ENCODE measurements around the gene LRRC40. TPM values are rescaled to one million over a fixed set of nuclear protein-coding genes. Genes with fewer than 3 reads are reported as not detected.

The LRRC40 gene
- polyA plus RNA-seq, 1 donor (not counting 4 experiments of a cell fraction or from before 2014, with no cell fraction given) = 28.5 TPM

- FAIRE-seq = no peak
- H3K27me3 ChIP-seq (ENCODE audit: control insufficient read depth, extremely low read depth, insufficient read depth, low read length) = no peaks in the 10 kb centered on the region
- H2AFZ ChIP-seq (ENCODE audit: control insufficient read depth, low read length) = no peak overlapping the region
- no peaks in the 10 kb centered on the region for H4K20me1 ChIP-seq (ENCODE audit: control insufficient read depth, extremely low read depth, insufficient read depth, low read length)
- no peaks in the 10 kb centered on the region for H3K9me3 ChIP-seq (ENCODE audit: control insufficient read depth, low read depth, low read length)
- no peak overlapping the region for H3K4me3 ChIP-seq (ENCODE audit: control insufficient read depth in 2 of 3, extremely low read depth in 1 of 3, insufficient read depth in 2 of 3, low read depth in 1 of 3, low read length in 3 of 3)
- no peaks in the 10 kb centered on the region for H3K9me1 ChIP-seq (ENCODE audit: control insufficient read depth, extremely low read depth, insufficient read depth, low read length)
- dilution Hi-C loops (cut with MboI; ENCODE audit: extremely low pct_ligation_motif_present, low sequenced_read_pairs) = no loop called here
- no peak overlapping the region for H3K9ac ChIP-seq (ENCODE audit: control insufficient read depth, extremely low read depth, insufficient read depth, low read length)
- no peak for DNase-seq (ENCODE audit: low read depth, low spot score)
- H3K27ac ChIP-seq (ENCODE audit: control insufficient read depth, insufficient read depth, low read length) = no peak overlapping the region
- no peak overlapping the region for H3K4me2 ChIP-seq (ENCODE audit: control insufficient read depth, extremely low read depth, insufficient read depth, low read depth, low read length)
- no peaks in the 10 kb centered on the region for H3K79me2 ChIP-seq (ENCODE audit: control insufficient read depth, insufficient read depth, low read length)
- TF ChIP-seq CTCF (optimal IDR thresholded peaks at IDR 0.05 in 1 of 3, IDR thresholded peaks at IDR 0.05 in 1 of 3, conservative IDR thresholded peaks at IDR 0.05 in 1 of 3; ENCODE audit: extremely low read depth in 1 of 3, insufficient read depth in 2 of 3, low read length in 3 of 3) (no peak), EZH2 (IDR thresholded peaks at IDR 0.05; ENCODE audit: low read length) (no peak)
- H3K4me1 ChIP-seq (ENCODE audit: control insufficient read depth, extremely low read depth, insufficient read depth, low read length) = no peaks in the 10 kb centered on the region
- H3K36me3 ChIP-seq (ENCODE audit: control insufficient read depth in 2 of 2, extremely low read depth in 1 of 2, insufficient read depth in 2 of 2, low read length in 2 of 2) = peaks cover 0 to 4% of the 10 kb centered on the region in 2 experiments
Observed at GRCh38 chr1:70150444-70150843, 54.9 kb downstream of the LRRC40 start.

- TF ChIP-seq CTCF (optimal IDR thresholded peaks at IDR 0.05 in 1 of 3, IDR thresholded peaks at IDR 0.05 in 1 of 3, conservative IDR thresholded peaks at IDR 0.05 in 1 of 3; ENCODE audit: extremely low read depth in 1 of 3, insufficient read depth in 2 of 3, low read length in 3 of 3) (no peak), EZH2 (IDR thresholded peaks at IDR 0.05; ENCODE audit: low read length) (no peak)
- FAIRE-seq (no peak), DNase-seq (ENCODE audit: low read depth, low spot score) (no peak)
- Histone ChIP-seq H3K4me1 (ENCODE audit: control insufficient read depth, extremely low read depth, insufficient read depth, low read length) (no peaks in the 10 kb centered on the region), H3K27ac (ENCODE audit: control insufficient read depth, insufficient read depth, low read length) (no peak overlapping the region), H3K9ac (ENCODE audit: control insufficient read depth, extremely low read depth, insufficient read depth, low read length) (no peak overlapping the region), H3K79me2 (ENCODE audit: control insufficient read depth, insufficient read depth, low read length) (no peaks in the 10 kb centered on the region), H3K27me3 (ENCODE audit: control insufficient read depth, extremely low read depth, insufficient read depth, low read length) (no peaks in the 10 kb centered on the region), H2AFZ (ENCODE audit: control insufficient read depth, low read length) (no peak overlapping the region), H3K36me3 (ENCODE audit: control insufficient read depth in 2 of 2, extremely low read depth in 1 of 2, insufficient read depth in 2 of 2, low read length in 2 of 2) (peaks cover 0 to 4% of the 10 kb centered on the region in 2 experiments), H3K4me3 (ENCODE audit: control insufficient read depth in 2 of 3, extremely low read depth in 1 of 3, insufficient read depth in 2 of 3, low read depth in 1 of 3, low read length in 3 of 3) (no peak overlapping the region), H4K20me1 (ENCODE audit: control insufficient read depth, extremely low read depth, insufficient read depth, low read length) (no peaks in the 10 kb centered on the region), H3K4me2 (ENCODE audit: control insufficient read depth, extremely low read depth, insufficient read depth, low read depth, low read length) (no peak overlapping the region), H3K9me1 (ENCODE audit: control insufficient read depth, extremely low read depth, insufficient read depth, low read length) (no peaks in the 10 kb centered on the region), H3K9me3 (ENCODE audit: control insufficient read depth, low read depth, low read length) (no peaks in the 10 kb centered on the region)
- dilution Hi-C loops (cut with MboI; ENCODE audit: extremely low pct_ligation_motif_present, low sequenced_read_pairs) = no loop called here
Observed at GRCh38 chr1:70146488-70146887, 58.9 kb downstream of the LRRC40 start.
